ENCODE data around the gene ATP6V1G1.

GRCh38 chr9:114621975-114622609 lies 34.5 kb downstream of the ATP6V1G1 start:
- no peak for TF ChIP-seq CTCF (IDR thresholded peaks at IDR 0.05)
- TF ChIP-seq POLR2A (IDR thresholded peaks at IDR 0.05; ENCODE audit: low read length): no peak

Measured in A549 (cell line).